ENCODE results near the gene CEP44.
A peak's percentile ranks its signal among the peaks of the same experiment; 100 is the strongest.
"Not testable (repeated sequence)": the region's sequence is repeated elsewhere in the genome, so short reads cannot be mapped to it uniquely, and the experiment has no call there.

CEP44 gene, protein sequence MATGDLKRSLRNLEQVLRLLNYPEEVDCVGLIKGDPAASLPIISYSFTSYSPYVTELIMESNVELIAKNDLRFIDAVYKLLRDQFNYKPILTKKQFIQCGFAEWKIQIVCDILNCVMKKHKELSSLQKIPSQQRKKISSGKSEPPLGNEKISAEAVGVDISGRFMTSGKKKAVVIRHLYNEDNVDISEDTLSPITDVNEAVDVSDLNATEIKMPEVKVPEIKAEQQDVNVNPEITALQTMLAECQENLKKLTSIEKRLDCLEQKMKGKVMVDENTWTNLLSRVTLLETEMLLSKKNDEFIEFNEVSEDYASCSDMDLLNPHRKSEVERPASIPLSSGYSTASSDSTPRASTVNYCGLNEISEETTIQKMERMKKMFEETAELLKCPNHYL

DNA sequence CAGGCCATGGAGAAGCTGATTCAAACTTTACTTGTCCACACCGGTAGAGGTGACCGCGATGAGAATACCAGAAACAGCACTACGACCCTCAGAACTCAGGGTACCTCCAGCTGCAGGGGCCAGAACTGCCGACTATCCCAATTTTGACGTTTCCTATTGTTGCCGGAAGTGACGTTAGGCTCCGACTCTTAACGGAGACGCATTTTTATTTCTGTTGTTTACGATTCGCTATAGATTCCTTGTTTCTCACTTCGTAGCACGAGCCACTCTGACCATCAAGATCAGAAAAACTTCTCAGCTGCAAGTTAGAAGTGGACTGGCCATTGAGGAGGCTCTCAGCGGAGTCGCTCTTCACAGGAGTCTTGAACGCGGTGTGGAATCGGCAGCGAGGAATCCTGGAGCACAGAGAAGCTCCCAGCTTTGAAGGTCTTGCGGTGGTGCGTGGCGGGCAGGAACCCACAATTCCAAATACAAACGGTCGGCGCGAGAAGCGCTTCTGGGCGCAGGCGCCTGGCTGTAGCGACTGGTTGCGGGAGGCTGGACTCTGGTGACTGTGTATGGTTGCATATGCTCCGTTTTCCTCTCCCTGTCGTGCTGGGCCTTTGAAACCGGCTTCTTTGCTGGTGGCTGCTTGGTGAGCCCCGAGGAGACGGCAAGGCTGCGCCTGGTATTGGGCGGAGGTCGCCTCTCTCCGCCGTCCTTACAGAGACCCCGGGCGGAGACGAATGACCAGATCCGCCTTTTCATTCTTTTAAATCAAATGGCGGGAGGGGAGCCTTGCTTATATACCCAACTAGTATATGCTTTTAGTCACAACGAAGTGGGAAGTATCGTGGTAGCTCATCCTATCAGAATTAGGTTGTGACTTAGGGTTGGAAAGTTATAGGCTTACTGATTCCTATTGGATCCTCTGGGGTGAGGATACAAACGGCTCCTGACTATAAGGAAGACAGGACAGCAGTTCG lies at the start of gene CEP44, which contains the start of gene FBXO8:
CEP44 (plus strand) TSS at position 405 of the 965 bp plus-strand sequence. CDS start 15,211 bp downstream, outside the sequence.
FBXO8 (minus strand) TSS at position 161 of the 965 bp plus-strand sequence. CDS start 20,575 bp downstream, outside the sequence.
- DNase-seq (ENCODE audit: low read depth), result peak; percentile 79

DNA sequence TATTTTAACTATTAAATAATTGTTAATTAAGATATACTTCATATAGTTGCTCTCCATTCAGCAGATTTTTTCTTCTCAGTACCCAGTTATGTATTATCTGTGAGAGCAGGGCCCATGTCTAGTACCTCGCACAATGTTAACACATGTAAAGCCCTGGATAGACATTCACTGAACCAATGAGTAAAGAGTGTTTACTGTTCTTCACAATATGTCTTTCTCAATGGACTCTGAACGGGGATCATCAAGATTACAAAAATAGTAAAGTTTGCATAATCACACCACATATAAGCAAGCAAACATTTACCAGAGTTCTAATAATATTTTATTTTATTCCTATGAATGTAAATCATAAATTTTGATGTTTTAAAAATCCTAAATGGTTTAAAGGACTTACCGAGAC lies 47.4 kb upstream of the CEP44 start:
- DNase-seq (ENCODE audit: low read depth), result no peak

DNA sequence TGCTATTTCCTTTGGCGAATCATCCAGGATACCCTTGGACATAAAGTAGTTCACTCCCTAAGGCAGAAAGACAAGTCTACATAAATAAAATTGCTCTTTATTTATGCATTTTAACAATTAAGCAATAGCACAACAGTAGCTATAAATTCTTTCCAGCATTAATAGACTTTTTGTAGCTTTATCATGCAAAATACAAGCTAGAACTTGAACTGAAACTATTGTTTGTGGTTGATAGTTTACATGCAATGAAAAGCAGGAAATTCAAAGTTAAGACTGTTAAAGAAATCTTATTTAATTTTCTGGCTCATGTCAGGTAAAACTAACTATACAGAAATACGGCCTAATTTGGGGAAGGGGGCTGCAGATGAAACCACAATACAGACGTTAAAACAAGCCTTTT lies 42.5 kb upstream of the CEP44 start:
- no peak for DNase-seq (ENCODE audit: low read depth)

DNA sequence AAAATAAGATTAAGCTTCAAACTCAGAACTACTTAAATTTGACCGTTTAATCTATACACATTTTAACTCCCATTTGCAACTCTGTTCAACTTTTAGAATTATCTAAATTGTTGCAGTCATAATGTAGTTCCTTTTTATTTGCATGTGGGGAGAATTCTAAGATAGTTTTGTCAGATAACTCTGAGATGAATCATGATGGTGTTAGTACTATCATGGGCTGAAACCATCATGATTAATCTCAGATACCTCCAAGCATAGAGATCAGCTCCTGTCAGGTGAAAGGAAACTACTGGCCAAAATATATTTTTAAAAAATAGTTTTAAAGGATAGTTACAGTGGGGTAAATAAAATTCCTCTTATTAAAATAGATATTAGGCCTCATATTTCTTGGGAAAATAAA lies 39.3 kb upstream of the CEP44 start:
- DNase-seq (ENCODE audit: low read depth), result peak; percentile 51

DNA sequence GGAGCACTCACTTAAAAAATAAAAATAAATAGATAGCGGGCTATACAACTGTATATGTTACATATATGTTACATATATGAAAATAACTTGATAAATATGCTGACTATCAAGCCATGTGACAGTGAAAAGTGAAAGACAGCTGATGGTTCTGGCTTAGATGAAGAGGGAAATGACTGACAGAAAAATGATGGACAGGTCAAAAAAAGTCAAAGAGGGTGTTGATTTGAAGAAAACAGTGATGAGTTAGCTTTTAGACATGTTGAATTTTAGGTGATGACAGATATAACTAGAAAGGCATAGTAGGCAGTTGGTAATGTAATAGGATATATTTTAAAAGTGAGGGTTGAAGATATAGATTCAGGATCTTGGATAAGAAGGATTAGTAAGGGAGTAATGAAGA lies 38.0 kb upstream of the CEP44 start:
- DNase-seq (ENCODE audit: low read depth), result no peak

DNA sequence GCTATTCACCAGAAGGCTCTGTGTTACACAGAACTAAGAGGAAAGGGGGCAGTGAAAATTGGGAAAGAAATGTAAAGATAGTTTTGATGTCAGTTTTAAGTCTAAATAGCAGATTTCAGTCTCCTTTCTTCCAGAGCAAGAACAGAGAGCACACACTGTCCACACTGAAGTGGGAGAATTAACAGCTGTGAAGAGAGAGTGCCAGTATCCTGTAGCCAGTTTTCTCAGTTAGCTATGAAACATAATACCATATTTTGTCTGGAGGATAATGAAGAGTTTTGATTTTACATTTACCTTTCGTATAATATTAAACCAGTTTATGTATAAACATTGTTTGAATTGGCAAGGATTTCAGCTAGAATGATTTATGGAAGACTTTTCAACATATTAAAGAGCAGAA lies 35.3 kb upstream of the CEP44 start:
- no peak for DNase-seq (ENCODE audit: low read depth)

DNA sequence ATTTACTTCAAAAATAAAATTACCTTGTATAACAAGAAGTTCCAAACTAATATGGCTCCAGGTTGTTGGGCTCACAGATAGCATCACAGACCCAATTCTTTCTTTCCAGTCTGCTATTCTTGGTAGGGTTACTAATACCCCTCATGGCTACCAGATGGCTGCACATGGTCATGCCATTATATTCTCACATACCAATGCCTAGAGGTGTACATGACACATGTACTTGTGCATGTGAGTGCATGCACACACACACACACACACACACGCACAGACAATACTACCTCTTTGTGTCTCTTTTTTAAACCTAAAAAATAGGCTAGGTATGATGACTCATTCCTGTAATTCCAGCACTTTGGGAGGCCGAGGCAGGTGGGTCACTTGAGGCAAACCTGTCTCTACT lies 31.3 kb upstream of the CEP44 start:
- no peak for DNase-seq (ENCODE audit: low read depth)

DNA sequence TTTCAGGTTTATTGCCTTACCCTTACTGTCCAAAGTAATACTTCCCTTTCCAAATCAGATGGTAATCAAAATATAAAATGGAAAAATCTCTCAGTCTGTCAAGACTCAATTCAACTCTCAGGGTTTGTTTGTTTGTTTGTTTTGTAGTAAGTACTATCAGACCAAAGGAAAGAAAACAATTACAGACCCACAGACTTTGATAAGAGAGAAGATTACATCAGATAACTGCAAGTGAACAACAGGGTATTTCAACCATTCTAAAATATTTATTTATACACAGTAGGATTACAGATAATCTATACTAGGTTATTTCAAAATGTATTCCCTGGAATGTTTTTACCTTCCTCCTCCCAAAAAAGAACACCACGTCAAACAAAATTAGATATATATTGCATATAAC lies 29.1 kb upstream of the CEP44 start:
- no peak for DNase-seq (ENCODE audit: low read depth)

DNA sequence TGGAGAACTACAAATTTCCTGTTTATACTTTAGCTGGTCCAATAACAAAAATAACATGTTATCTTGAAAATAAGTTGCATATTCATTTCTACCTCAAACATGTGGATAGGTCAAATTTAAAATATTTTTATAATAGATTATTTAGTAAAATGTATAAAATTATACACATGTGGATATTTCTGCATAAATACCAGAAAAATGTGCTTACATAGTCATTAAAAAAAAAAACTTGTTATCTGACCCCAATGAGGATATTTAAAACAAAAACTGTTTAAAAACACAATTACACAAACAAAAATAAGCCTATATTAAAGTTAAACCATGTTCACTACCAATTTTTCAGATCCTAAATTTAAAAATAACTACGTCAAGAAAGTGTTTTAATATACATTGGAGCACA lies 28.3 kb upstream of the CEP44 start:
- DNase-seq (ENCODE audit: low read depth), result no peak

DNA sequence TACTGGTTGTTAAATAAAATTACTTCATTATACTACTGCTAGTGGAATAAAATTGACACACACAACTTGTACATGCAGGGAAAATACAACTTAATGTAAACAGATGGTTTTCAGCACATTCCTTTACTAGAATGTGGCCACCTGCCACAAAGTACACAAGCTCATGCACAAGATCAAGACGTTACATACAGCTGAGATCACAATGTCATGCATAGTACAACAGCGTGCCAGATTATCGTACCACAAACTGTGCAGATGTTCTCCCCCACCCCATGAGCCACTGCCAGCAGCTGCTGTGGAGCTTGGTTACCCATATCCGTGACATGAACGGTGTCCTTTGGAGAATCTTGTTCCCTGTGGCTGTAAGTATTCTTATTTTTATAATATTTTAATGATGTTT lies 27.9 kb upstream of the CEP44 start:
- peak; percentile 38 for DNase-seq (ENCODE audit: low read depth)

DNA sequence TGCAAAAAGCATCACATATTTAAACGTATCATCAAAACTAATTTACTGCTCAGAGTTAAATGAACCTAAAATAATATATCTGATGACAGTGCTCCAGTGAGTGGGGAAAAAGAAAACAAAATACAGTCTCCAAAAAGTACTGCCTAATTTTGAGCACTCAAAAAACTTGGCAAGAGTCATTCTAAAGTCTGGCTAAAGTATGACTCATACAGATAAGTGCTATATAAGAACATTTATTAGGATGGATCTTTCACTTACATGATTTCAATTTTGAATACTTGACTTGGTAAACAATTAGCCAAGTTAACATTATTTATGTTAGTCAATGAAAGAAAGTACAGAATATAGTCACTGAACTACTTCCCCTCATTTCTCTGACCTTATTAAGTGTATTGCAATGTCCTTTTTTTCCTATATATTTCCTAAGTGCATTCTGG lies 27.4 kb upstream of the CEP44 start:
- peak; percentile 57 for DNase-seq (ENCODE audit: low read depth)

DNA sequence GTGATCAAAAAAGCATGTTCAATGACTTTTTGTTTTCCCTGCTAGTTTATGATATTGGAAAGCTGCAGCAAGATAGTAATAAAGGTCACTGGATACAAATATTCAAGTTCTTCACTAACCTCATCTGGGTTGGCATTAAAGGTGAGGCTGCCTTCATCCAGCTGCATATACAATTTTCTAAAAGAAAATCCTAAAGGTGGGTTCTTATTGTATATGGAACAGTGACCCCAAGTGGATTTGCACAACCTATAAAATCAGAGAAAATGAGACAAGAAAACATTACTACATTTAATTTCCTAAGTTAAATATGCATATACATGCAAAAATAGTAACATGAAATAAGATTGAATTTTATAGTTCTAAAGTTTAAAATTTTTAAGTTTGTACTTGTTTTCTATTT lies 24.1 kb upstream of the CEP44 start:
- DNase-seq (ENCODE audit: low read depth), result no peak

DNA sequence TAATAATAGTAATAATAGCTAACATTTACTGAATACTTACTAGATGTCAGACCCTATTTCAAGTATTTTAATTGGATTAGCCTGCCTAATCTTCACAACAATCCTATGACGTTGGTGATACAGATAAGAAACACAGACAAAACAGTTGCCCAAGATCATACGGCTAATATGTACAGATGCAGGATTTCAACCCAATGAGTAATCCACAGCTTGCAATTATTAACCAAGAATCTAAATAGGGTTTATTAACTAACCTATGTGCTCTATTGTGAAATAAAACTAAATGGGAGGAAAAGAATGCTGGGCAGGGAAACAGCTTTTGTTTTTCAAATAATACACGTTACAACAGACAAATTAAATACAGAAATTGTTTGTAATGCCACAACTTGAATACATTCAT lies 23.6 kb upstream of the CEP44 start:
- DNase-seq (ENCODE audit: low read depth), result peak; percentile 69

DNA sequence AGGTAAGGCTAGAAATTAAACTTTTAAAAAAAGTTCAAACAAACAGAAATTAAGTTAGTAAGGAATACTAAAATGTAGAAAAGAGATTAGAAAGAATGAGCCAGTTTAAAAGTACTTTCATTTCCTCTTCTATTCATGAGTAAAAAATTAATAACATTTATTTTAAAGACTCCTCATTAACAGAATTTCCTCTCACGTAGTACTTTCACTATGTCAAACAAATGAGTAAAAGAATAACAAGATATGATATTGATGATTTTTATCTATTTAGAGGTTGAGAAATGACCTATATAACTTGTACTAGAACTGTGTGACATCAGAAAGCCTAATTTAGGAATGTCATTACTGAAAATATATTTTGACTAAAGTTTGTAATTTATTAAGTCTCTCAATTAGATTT lies 22.3 kb upstream of the CEP44 start:
- DNase-seq (ENCODE audit: low read depth), result not testable (repeated sequence)

DNA sequence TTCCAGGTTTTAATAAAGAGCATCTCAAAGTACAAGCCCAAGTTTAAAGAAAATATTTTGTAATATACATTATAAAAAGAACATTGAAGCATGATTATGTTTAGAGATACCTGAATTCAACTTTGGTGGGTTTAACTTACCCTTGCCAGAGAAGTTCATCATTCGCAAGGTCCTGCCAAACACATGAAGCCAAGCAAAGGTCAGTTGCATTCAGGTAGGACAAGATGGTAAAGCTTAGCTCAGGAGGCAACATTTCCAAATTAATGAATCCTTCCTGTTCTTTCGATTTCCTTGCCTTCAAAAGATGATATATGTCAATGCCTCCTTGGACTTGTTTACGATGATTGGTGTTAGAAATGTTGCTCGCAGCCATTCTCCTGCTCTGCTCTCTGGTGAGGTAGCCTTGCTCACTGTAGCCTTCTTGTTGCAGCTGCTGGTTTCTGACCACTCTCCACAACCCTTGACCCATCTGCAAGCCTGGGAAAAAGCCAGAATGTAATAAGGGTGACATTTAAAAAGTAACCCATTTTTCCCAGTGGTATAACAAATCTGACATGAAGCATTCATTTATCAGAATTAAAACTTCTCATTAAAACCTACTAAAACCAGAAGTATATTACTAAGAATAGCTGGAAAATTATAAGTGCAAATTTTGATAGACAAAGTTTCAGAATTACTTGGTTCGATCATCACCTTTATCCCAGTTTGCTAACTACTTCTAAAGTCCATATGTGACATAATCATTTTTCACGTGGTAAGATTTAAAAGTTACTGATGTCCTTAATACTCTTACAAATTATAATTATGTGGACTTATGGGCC lies 20.9 kb upstream of the CEP44 start:
- no peak for DNase-seq (ENCODE audit: low read depth)

DNA sequence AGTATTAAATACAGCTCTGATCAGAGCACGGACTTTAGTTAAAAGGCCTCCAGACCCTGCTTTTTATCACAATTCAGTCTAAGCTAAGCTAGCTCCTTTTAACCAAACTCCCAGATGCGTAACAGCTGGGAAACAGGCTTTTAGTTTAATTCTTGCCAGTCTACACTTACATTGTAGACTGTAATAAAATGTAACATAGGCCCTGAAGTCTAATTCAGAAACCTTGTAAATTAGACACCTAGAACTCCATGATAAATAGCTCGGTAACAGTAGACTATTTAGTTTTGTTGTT lies 20.3 kb upstream of the CEP44 start:
- DNase-seq (ENCODE audit: low read depth), result no peak

DNA sequence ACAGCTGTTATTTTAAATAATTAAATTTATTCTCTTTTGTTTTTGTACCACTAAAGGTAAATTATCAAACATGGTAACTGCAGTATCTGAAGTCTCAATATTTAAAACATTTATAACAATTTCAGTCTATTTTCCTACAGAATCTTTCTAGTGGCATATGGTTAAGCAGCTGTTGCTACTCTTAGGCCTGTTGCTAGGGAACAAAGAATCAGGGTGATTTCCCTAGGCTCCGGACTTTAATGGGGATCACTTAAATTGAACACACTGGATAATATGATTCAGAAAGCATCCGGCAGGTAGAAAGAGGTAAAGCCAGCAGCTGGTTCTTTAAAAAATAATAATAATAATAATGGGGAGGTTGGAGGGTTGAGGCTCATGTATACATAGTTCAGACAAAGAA lies 17.8 kb upstream of the CEP44 start:
- no peak for DNase-seq (ENCODE audit: low read depth)

DNA sequence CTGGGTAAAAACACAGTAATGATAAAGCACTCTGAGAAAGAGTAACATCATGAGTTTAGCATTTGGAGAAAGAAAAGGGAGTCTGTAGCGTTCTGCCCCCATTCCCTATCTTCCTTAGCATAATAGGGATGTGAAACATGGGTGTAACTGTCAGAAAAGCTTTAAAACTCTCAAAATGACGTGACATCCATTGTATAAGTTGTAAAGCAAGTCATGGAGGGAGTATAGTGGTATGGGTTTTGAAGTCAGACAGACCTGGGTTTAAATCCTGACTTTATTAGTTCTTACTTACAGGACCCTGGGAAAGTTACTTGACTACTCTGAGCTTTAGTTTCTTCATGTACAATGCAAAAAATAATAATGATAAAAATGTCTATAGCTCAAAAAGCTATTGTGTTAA lies 17.3 kb upstream of the CEP44 start:
- DNase-seq (ENCODE audit: low read depth), result no peak

DNA sequence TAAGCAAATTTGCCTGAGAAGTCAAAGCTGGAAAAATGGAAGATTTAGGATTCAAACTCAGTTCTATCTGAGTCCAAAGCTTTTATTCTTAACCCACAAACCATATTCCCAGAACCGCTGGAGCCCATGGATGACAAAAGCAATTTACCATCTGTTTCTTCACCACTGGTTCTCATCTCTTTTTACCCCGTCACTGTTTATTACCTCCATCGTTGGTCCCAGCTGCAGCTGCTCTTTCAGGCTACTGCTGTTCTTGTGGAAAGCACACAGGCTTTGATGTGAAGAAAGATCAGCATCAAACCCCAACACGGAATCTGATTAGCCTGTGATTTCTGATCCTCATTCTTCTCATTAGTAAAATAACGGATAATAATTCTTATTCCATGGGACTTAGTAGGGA lies 9.8 kb upstream of the CEP44 start:
- no peak for DNase-seq (ENCODE audit: low read depth)

DNA sequence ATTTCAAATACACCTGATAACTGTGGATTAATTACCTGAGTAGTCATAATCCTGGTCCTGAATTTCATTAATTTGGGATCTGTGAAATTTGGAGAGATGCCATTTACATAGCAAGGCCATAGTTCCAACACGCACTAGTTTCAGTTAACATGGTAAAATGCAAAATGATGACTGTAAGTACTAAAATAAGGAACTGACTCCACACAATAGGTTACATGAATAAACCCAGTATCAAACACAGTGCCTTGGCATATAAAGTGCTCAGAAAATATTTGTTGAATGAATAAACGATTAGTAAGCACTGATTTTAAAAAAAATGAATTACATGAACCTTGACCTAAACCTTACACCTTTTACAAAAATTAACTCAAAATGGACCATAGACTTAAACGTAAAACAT lies 9.3 kb upstream of the CEP44 start:
- no peak for DNase-seq (ENCODE audit: low read depth)

DNA sequence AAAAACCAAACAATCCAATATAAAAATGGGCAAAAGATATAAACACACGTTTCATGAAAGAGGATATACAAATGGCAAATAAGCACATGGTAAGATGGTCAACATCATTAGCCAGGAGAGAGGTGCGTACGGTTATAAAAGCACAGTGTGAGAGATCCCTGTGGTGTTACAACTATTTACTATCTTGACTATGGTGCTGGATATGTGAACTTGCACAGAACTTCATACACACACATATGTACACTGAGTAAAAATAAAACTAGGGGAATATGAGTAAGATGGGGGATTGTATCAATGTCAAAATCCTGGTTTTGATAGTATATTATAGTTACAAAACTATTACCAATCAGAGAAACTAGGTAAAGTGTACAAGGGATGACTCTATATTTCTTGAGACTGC lies 8.6 kb upstream of the CEP44 start:
- DNase-seq (ENCODE audit: low read depth), result no peak

DNA sequence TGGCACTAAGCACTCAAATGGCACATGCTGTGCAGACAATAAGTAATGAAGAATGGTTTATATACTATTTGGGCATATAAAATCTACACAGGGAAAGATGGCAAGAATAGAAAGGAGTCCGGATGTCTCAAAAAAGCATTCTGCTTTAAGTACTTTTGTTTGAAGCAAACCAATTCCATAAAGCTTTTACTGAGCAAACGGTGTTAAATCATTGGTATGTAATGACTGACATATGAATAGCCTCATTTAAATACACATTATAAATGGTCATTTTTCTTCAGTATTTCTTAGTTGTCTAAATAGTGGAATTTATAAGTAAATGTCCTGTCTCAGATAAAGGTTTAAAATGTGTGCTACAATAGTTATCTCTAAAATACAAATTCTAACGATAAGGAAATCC lies 6.3 kb upstream of the CEP44 start:
- no peak for DNase-seq (ENCODE audit: low read depth)
